SK-N-MC (cell line): ENCODE measurements around the gene TXLNB.

Experiments
- DNase-seq: peaks from one replicate; pipeline ENCODE4 v3.0.0-alpha.2; 2011; ENCODE audit warnings: low read depth, low spot score
- H3K27ac ChIP-seq: fragments of 200-600 bp; sonication (generic); 2 replicates; pipeline ENCODE4 v1.5.1; 2016; ENCODE audit warnings: mixed run types
- H3K36me3 ChIP-seq: fragments of 200-600 bp; sonication (generic); 2 replicates; pipeline ENCODE4 v1.6.1; 2017; ENCODE audit warnings: antibody characterized with exemption, low read length, mixed read lengths; ENCODE audit not compliant: insufficient read depth
- H3K4me3 ChIP-seq: fragments of 200-600 bp; sonication (generic); 2 replicates; pipeline ENCODE4 v1.5.1; 2016
- H3K9ac ChIP-seq: fragments of 200-600 bp; sonication (generic); 2 replicates; pipeline ENCODE4 v1.8.0; 2017; ENCODE audit warnings: mixed run types, mixed read lengths; ENCODE audit not compliant: insufficient read length
- H3K9me3 ChIP-seq: fragments of 200-600 bp; sonication (generic); 2 replicates; pipeline ENCODE4 v1.6.1; 2017; ENCODE audit warnings: low read depth, mild to moderate bottlenecking, antibody characterized with exemption, low read length, moderate library complexity, mixed read lengths
- EZH2 ChIP-seq: fragments of 200-600 bp; sonication (generic); IDR thresholded peaks from one replicate; pipeline ENCODE4 v1.6.1; 2017; ENCODE audit warnings: antibody characterized with exemption
- FOXP2 ChIP-seq: optimal IDR thresholded peaks from 2 replicates; pipeline ENCODE3; 2011; ENCODE audit warnings: mild to moderate bottlenecking, moderate library complexity; ENCODE audit not compliant: insufficient read depth; ENCODE audit errors: extremely low read length, control extremely low read depth
- POLR2AphosphoS5 ChIP-seq: IDR thresholded peaks from 2 replicates; pipeline ENCODE4 v1.6.1; 2012; ENCODE audit warnings: mild to moderate bottlenecking, low read depth, low read length, borderline replicate concordance

The TXLNB gene

GRCh38 chr6:139285590-139285989 is 6.2 kb downstream of the TXLNB start:
- Histone ChIP-seq H3K9me3 (no peaks in the 10 kb centered on the region), H3K36me3 (no peaks in the 10 kb centered on the region), H3K27ac (no peak overlapping the region), H3K4me3 (no peak overlapping the region), H3K9ac (no peak overlapping the region)
- TF ChIP-seq POLR2AphosphoS5 (no peak), FOXP2 (no peak), EZH2 (no peak)
- no peak for DNase-seq

DNA sequence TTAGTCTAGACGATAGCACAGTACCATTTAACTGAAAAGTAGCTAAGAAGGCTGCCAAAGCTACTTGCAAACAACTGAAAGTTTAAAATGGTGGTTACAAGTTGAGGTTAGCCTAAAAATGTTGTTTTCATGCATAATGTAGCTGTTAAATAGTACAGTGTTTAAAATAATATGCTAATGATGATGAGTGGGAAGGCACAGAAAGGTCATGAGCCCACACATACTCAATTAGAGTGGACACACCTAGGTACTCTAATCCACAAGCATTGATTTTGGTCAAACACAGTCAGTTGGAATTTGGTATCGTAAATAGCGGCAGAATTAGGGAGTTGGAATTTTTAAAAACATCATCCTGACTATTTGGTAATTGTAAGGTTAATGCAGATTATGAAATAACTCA is 7.0 kb downstream of the TXLNB start:
- Histone ChIP-seq H3K27ac (no peak overlapping the region), H3K9me3 (no peaks in the 10 kb centered on the region), H3K9ac (no peak overlapping the region), H3K36me3 (no peaks in the 10 kb centered on the region), H3K4me3 (no peak overlapping the region)
- TF ChIP-seq FOXP2: no peak
- TF ChIP-seq EZH2: no peak
- TF ChIP-seq POLR2AphosphoS5: no peak
- no peak for DNase-seq

GRCh38 chr6:139282684-139283083 is 9.1 kb downstream of the TXLNB start:
- no peaks in the 10 kb centered on the region for H3K36me3 ChIP-seq
- H3K9ac ChIP-seq: no peak overlapping the region
- no peak for DNase-seq
- no peak for TF ChIP-seq EZH2
- TF ChIP-seq POLR2AphosphoS5: no peak
- no peak for TF ChIP-seq FOXP2
- H3K27ac ChIP-seq: no peak overlapping the region
- H3K9me3 ChIP-seq: no peaks in the 10 kb centered on the region
- H3K4me3 ChIP-seq: no peak overlapping the region

- no peaks in the 10 kb centered on the region for H3K36me3 ChIP-seq
- H3K27ac ChIP-seq: no peak overlapping the region
- H3K9me3 ChIP-seq: no peaks in the 10 kb centered on the region
- no peak for TF ChIP-seq POLR2AphosphoS5
- TF ChIP-seq FOXP2: no peak
- no peak for TF ChIP-seq EZH2
- no peak for DNase-seq
- no peak overlapping the region for H3K9ac ChIP-seq
- H3K4me3 ChIP-seq: no peak overlapping the region
Measured at GRCh38 chr6:139278190-139278589, 13.6 kb downstream of the TXLNB start.

- H3K9me3 ChIP-seq: no peaks in the 10 kb centered on the region
- H3K27ac ChIP-seq: no peak overlapping the region
- DNase-seq: no peak
- H3K36me3 ChIP-seq: no peaks in the 10 kb centered on the region
- H3K4me3 ChIP-seq: no peak overlapping the region
- no peak overlapping the region for H3K9ac ChIP-seq
- TF ChIP-seq FOXP2 (no peak), POLR2AphosphoS5 (no peak), EZH2 (no peak)
Measured at GRCh38 chr6:139277587-139277986, 14.2 kb downstream of the TXLNB start.

GRCh38 chr6:139277161-139277560 is 14.6 kb downstream of the TXLNB start:
- no peak for TF ChIP-seq POLR2AphosphoS5
- no peak for TF ChIP-seq FOXP2
- TF ChIP-seq EZH2: no peak
- DNase-seq: no peak
- H3K9me3 ChIP-seq: no peaks in the 10 kb centered on the region
- H3K27ac ChIP-seq: no peak overlapping the region
- no peak overlapping the region for H3K4me3 ChIP-seq
- H3K36me3 ChIP-seq: no peaks in the 10 kb centered on the region
- no peak overlapping the region for H3K9ac ChIP-seq

GRCh38 chr6:139275279-139276055 is 16.3 kb downstream of the TXLNB start:
- Histone ChIP-seq H3K27ac (peak overlapping the region; percentile 55), H3K9me3 (no peaks in the 10 kb centered on the region), H3K4me3 (peak overlapping the region; percentile 30; the same call in 1 of the 2 replicates), H3K36me3 (no peaks in the 10 kb centered on the region), H3K9ac (peak overlapping the region; percentile 27)
- TF ChIP-seq FOXP2 (no peak), POLR2AphosphoS5 (no peak; the same call in 1 of the 2 replicates), EZH2 (no peak)
- no peak for DNase-seq

- H3K27ac ChIP-seq: no peak overlapping the region
- H3K4me3 ChIP-seq: no peak overlapping the region
- DNase-seq: no peak
- no peaks in the 10 kb centered on the region for H3K36me3 ChIP-seq
- no peak for TF ChIP-seq POLR2AphosphoS5
- TF ChIP-seq FOXP2: no peak
- TF ChIP-seq EZH2: no peak
- H3K9ac ChIP-seq: no peak overlapping the region
- H3K9me3 ChIP-seq: no peaks in the 10 kb centered on the region
Measured at GRCh38 chr6:139271056-139271455, 20.7 kb downstream of the TXLNB start.
